SIG-M5 treated with dmso at 0.1 percent for 504 hours (cell line): ENCODE data around the gene UPF2.
"Not testable (repeated sequence)": the region's sequence is repeated elsewhere in the genome, so short reads cannot be mapped to it uniquely, and the experiment has no call there.

Experiments
- DNase-seq: peaks from one replicate; lab custom pipeline; 2025; ENCODE audit not compliant: unreplicated experiment; lab: John Stamatoyannopoulos, UW

UPF2 gene

DNA sequence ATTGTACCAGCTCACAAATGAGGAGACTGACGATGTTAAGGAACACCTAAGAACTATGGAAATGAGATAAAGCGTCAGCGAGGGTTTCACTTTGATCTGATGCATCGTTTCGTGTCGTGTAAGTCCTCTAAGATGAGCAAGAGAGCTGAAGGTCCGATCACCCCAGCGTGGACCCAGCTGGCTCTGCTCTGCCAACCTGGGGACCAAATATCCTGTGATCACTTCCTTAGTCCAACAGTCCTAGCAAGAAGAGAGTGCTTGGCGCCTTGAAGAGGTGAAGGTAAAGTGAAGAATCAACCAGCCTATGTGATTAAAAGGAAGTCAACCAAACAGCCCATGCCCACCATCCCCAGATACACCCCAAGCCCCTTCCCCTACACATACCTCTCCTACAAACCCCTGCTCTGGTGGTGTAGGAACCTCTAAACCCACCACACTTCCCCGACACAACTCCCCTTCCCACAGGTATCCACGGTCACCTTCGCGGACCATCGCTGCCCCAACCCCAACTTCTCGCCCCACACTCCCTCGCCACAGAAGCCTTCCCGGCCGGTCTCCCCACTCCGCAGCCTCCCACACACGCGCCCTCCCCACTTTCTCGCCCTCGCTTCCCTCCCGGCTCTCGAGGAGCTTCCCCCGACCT is 722 bp downstream of the UPF2 start:
- DNase-seq: peak; percentile 10

- DNase-seq: no peak
Measured at GRCh38 chr10:12036073-12036655, 6.4 kb downstream of the UPF2 start.

DNA sequence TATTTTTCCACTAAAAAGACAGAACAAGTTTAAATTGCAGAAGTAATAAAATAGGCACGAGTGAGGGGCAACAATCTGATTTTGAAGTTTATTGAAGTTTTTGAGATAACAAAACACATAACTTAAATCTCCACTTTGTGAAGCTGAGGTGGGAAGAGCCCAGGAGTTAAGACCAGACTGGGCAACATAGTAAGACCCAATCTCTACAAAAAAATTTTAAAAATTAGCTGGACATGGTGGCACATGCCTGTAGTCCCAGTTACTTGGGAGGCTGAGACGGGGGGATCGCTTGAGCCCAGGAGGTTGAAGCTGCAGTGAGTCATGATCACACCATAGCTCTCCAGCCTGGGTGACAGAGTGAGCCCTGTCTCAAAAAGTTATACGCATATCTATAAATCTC is 11.2 kb downstream of the UPF2 start:
- no peak for DNase-seq

GRCh38 chr10:12027539-12027938 is 15.1 kb downstream of the UPF2 start:
- no peak for DNase-seq

GRCh38 chr10:12025591-12025990 is 17.0 kb downstream of the UPF2 start:
- no peak for DNase-seq

DNA sequence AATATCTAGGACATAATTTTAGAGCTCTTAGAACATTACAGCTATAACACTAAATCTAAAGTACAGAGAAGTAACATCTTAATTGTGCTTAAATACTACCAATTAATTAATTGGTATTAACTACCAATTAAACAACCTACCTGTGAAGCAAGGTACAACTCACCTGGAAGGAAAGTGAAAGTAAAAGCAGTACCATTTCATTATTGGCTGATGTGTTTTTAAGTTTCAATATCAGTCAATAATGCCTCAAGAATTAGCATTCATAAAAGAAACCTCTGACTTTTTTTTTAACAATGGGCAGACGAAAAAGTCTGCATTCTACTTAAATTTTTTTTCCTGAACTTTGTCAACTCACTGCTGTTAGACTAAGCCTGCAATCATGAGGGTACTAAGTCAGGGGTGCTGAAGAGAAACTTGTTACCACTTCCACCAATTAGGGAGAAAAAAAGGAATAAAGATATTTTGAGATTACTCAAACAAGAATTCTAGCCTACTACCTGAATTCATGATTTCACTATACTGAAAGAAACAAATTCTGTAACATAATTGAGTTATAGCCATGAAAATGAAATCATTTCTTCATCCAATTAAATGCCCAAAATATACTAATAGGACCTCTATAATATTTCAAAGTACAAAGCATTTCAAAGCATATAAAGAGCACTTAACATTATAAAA is 19.9 kb downstream of the UPF2 start:
- DNase-seq: no peak

- DNase-seq: no peak
Measured at GRCh38 chr10:12020574-12020973, 22.0 kb downstream of the UPF2 start.

GRCh38 chr10:12019283-12019971 is 23.2 kb downstream of the UPF2 start:
- no peak for DNase-seq

DNA sequence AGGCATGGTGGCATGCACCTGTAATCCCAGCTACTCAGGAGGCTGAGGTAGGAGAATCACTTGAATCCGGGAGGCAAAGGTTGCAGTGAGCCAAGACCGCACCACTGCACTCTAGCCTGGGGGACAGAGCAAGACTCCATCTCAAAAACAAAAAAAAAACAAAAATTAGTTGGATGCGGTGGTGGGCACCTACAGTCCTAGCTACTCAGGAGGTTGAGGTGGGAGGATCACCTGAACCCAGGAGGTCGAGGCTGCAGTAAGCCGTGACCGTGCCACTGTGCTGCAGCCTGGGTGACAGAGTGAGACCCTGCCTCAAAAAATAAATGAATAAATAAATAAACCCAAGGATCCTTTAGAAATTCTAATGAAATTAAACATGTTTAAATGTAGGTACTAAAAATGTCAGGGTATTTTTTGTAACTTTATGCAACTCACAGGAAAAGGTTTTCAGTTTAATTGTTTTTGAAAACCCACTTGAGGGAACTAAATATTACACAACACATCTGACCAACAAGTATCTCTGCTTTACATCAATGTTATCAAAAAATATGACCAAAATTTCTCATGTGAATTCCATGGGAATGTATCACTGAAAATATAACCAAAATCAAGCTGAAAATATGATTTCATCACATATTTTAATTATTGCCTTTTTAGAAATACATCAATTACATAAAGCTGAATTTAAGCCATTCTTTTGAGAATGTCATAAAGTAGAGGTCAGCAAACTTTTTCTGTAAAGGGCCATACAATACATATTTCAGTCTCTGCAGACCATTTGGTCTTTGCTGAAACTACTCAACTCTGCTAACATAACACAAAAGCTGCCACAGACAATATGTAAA is 23.9 kb downstream of the UPF2 start:
- DNase-seq: no peak

GRCh38 chr10:12013926-12014325 is 28.7 kb downstream of the UPF2 start:
- no peak for DNase-seq

DNA sequence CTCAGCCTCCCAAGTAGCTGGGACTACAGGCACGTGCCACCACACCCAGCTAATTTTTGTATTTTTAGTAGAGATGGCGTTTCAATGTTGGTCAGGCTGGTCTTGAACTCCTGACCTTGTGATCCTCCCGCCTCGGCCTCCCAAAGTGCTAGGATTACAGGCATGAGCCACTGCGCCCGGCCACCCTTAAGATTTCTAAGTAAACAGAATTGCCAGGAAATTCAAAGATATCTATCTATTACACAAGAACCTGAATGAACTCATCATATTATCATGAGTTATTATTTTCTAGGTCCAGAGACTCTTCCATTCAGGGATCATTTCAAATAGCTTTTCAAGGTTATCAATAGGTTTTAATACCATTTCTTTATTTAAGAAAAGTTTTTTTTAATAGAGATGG is 29.2 kb downstream of the UPF2 start:
- not testable (repeated sequence) for DNase-seq

DNA sequence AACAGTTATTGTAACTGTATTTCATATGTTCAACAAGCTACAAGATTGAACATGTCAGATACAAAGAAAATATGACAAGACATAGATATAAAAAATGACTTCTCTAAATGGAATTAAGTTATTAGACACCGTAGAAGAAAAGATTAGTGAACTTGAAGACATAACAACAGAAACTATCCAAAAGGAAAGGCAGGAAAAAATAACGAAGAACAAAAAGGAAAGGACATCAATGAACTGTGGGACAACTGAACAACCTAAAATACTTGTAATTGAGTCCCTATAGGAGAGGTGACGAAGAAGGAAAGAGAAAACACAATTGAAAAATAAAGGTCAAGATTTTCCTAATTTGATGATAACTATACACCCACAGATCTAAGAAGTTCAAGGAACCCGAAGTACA is 32.3 kb downstream of the UPF2 start:
- DNase-seq: no peak

DNA sequence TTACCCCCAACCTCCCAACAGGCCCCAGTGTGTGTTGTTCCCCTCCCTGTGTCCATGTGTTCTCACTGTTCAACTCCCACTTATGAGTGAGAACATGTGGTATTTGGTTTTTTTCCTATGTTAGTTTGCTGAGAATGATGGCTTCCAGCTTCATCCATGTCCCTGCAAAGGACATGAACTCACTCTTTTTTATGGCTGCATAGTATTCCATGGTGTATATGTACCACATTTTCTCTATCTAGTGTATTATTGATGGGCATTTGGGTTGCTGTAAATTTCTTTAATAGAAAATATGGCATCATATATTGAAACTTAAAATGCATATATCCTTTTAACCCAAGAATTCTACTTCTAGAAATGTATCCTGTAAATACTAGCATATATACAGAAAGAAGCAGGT is 33.8 kb downstream of the UPF2 start:
- not testable (repeated sequence) for DNase-seq

DNA sequence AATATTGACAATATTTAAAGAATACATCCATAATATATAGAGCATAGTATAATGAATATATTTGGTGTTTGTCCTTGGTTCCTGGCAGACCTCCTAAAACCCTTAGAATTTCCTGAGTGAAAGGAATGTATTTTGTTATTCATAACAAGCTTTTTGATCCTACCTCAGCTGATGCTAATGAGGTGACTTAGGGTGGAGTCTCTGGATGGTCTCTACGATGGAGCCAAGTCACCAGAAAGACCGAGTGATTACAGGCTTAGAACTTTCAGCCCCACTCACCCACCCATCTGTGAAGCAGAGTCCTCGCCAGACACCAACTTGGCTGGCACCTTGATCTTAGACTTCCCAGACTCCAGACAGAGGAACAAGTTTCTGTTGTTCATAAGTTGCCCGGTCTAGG is 35.9 kb downstream of the UPF2 start:
- no peak for DNase-seq

GRCh38 chr10:11993834-11994468 is 48.7 kb downstream of the UPF2 start:
- peak; percentile 62 for DNase-seq

GRCh38 chr10:11988924-11989323 is 53.7 kb downstream of the UPF2 start:
- DNase-seq: no peak

DNA sequence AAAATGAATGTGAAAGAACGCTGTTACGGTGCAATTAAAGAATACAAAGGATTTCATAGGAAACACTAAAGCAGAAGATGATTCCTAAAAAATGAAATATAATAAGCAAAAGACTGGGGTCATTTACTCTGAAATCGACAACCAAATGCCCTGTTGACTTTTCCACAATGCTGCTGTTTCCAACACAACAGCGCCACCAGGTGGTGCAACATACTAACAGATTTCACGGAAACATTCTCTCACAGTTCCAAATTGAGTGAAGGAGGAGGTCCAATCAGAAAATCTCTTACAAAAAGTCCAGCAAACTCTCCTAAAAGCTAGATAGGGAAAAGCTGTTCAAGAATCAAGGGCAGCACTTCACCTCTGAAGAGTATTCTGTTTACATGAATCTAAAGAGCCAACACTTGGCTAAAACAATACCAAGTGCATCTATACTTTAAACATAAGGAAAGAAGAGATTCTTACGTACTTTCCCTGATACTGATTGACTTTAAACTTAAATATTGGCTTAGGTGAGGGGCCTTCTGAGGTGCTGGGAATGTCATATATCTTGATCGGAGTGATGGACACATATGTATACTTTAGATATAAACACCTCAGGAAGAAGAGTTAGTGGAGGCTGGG is 55.9 kb downstream of the UPF2 start:
- peak; percentile 60 for DNase-seq

DNA sequence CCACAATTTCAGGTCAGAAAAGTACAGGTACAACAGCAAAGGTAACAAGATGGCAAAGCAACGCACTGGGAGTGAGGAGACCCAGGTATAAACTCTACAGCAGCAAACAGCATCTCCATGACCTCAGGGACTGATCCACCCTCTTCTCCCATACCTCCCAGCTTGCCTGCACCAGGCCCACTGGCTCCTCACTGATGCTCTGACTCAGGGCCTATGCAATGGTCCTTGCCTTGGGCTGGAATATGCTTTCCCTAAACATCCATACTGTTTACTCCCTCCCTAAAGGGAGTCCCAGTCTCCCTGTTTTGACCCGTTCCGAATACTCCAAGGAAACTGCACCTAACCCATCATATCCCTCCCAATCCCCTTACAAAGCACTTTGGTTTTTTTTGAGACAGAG is 60.4 kb downstream of the UPF2 start:
- no peak for DNase-seq

DNA sequence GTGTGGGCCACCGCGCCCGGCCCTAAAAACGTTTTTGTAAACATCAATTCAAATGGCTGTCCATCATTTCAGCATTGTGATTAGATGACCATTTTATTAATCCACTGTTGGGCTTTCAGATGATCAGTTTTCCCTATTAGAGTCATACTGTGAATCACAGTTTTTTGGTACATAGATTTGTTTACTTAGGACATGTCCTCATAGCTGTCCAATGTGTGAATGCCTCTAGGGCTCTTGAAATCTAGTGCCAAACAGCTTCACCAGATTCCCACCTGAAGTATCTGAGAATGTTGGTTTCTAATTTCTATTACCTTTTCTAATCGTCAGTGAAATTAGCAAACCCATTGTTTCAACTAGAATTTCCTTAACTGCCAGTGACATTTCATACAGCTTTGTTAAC is 66.8 kb downstream of the UPF2 start:
- no peak for DNase-seq

DNA sequence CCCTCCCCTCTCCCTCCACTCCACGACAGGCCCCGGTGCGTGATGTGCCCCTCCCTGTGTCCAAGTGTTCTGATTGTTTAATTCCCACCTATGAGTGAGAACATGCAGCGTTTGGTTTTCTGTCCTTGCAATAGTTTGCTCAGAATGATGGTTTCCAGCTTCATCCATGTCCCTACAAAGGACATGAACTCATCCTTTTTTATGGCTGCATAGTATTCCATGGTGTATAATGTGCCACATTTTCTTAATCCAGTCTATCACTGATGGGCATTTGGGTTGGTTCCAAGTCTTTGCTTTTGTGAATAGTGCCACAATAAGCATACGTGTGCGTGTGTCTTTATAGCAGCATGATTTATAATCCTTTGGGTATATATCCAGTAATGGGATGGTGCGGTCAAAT is 70.1 kb downstream of the UPF2 start:
- DNase-seq: not testable (repeated sequence)
